Measurements from ENCODE around the gene FIGLA. TPM values are rescaled to one million over a fixed set of nuclear protein-coding genes. Genes with fewer than 3 reads are reported as not detected.

The FIGLA gene
- total and polyA plus RNA-seq, 2 of the 8 experiments (the other 6 are each of a cell fraction or from before 2014, with no cell fraction given): not detected

- TF ChIP-seq RFX5 (IDR thresholded peaks at IDR 0.05; ENCODE audit: borderline replicate concordance, low read depth, low read length) (no peak), FOSL1 (IDR thresholded peaks at IDR 0.05; ENCODE audit: insufficient read depth, low read depth, low read length) (no peak), JUN (IDR thresholded peaks at IDR 0.05; ENCODE audit: low read depth, low read length) (no peak), MAX (IDR thresholded peaks at IDR 0.05) (no peak), NRF1 (IDR thresholded peaks at IDR 0.05; ENCODE audit: low read depth, low read length) (no peak), EP300 (IDR thresholded peaks at IDR 0.05; ENCODE audit: borderline replicate concordance in 1 of 2, low read depth in 2 of 2, low read length in 2 of 2) (no peak), SUZ12 (IDR thresholded peaks at IDR 0.05; ENCODE audit: low read length) (no peak)
Measured at GRCh38 chr2:70772486-70773155, 17.8 kb downstream of the FIGLA start (continued).
